ENCODE results near the gene GADD45G. TPM values are rescaled to one million over a fixed set of nuclear protein-coding genes. Genes with fewer than 3 reads are reported as not detected.
A peak's percentile ranks its signal among the peaks of the same experiment; 100 is the strongest.

Gene GADD45G, protein sequence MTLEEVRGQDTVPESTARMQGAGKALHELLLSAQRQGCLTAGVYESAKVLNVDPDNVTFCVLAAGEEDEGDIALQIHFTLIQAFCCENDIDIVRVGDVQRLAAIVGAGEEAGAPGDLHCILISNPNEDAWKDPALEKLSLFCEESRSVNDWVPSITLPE
- 1 to 10 TPM; 5.2 to 6.2 TPM for total RNA-seq

DNA sequence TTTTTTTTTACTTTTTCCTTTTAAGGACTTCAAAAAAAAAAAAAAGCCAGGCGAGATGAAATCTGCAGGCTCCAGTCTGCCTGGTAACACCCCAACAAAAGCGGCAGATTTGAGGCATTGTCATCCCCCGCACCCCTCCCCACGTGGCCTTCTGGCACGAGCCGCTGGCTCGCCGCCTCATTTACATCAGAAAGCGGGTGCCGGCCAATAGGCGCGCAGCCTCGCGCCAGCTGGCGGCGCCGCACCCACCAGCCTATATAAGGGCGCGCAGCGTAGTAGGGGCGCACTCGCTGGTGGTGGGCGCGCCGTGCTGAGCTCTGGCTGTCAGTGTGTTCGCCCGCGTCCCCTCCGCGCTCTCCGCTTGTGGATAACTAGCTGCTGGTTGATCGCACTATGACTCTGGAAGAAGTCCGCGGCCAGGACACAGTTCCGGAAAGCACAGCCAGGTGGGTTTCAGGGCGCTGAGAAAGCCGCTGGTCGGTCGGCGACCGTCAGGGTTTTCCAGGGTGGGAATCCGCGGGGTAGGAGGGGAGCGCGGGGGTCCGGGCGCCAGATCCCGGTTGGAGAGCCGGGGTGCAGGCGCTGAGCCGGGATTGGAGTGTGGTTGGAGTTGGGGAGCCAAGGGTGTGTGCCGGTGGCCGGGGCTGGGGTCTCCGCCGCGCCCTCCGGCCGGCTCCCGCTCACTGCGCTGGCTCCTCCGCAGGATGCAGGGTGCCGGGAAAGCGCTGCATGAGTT is at the start of gene GADD45G:
TSS of gene GADD45G (plus strand) at position 284 of the 736 bp plus-strand sequence. CDS start at position 394, 110 bp downstream.
- Mint-ChIP-seq H3K4me1 (peaks cover 33% of the 10 kb centered on the region), H3K4me3 (peak within 1 kb of the TSS; percentile 76), H3K27ac (peak within 1 kb of the TSS; percentile 89), H3K9me3 (no peaks in the 10 kb centered on the region), H3K36me3 (ENCODE audit: low read depth) (peaks cover 6% of the 10 kb centered on the region), H3K27me3 (peaks cover 50% of the 10 kb centered on the region)
- DNase-seq: peak; percentile 94
- CTCF ChIA-PET: interaction anchor here (0.6 to 6.8 kb wide), 5 partner anchors 8 to 496 kb away, joined by 3 to 82 read pairs (median 30); no protein-coding TSS in a partner anchor
- POLR2A ChIA-PET: interaction anchor here (0.6 to 2.1 kb wide), 3 partner anchors 52 to 319 kb away, joined by 3 to 16 read pairs (median 3); no protein-coding TSS in a partner anchor

- ChIA-PET POLR2A (no interaction called here), CTCF (interaction anchor here (1.4 to 2.3 kb wide), 4 partner anchors 10 to 236 kb away, joined by 3 to 6 read pairs (median 4); partner anchors contain the start of gene SECISBP2)
- no peak overlapping the region for H3K27ac Mint-ChIP-seq
- H3K9me3 Mint-ChIP-seq: no peaks in the 10 kb centered on the region
- H3K36me3 Mint-ChIP-seq (ENCODE audit: low read depth): no peaks in the 10 kb centered on the region
- H3K4me1 Mint-ChIP-seq: peaks cover 25% of the 10 kb centered on the region
- H3K4me3 Mint-ChIP-seq: no peak overlapping the region
- no peak for DNase-seq
- peaks cover 3% of the 10 kb centered on the region for H3K27me3 Mint-ChIP-seq
Measured at GRCh38 chr9:89555036-89555415, 49.8 kb upstream of the GADD45G start.

GRCh38 chr9:89555451-89556375 is 49.1 kb upstream of the GADD45G start:
- no peaks in the 10 kb centered on the region for H3K36me3 Mint-ChIP-seq (ENCODE audit: low read depth)
- no peak overlapping the region for H3K4me3 Mint-ChIP-seq
- ChIA-PET CTCF (interaction anchor here (0.7 to 2.3 kb wide), 8 partner anchors 9 to 237 kb away, joined by 3 to 6 read pairs (median 3); partner anchors contain the start of gene SECISBP2), POLR2A (no interaction called here)
- peaks cover 25% of the 10 kb centered on the region for H3K4me1 Mint-ChIP-seq
- no peak overlapping the region for H3K27ac Mint-ChIP-seq
- no peaks in the 10 kb centered on the region for H3K9me3 Mint-ChIP-seq
- no peak for DNase-seq
- H3K27me3 Mint-ChIP-seq: peaks cover 3% of the 10 kb centered on the region

GRCh38 chr9:89558196-89558899 is 46.5 kb upstream of the GADD45G start:
- Mint-ChIP-seq H3K4me3 (no peak overlapping the region), H3K27me3 (no peaks in the 10 kb centered on the region), H3K36me3 (ENCODE audit: low read depth) (no peaks in the 10 kb centered on the region), H3K27ac (no peak overlapping the region), H3K4me1 (peaks cover 25% of the 10 kb centered on the region), H3K9me3 (no peaks in the 10 kb centered on the region)
- ChIA-PET CTCF (interaction anchor here (0.8 to 2.3 kb wide), 3 partner anchors 9 to 111 kb away, joined by 3 to 13 read pairs (median 6); no protein-coding TSS in a partner anchor), POLR2A (no interaction called here)
- no peak for DNase-seq

GRCh38 chr9:89558948-89559347 is 45.9 kb upstream of the GADD45G start:
- ChIA-PET CTCF (interaction anchor here (0.8 to 2.3 kb wide), 2 partner anchors 9 to 112 kb away, joined by 3 to 13 read pairs; no protein-coding TSS in a partner anchor), POLR2A (no interaction called here)
- no peak for DNase-seq
- Mint-ChIP-seq H3K36me3 (ENCODE audit: low read depth) (no peaks in the 10 kb centered on the region), H3K4me3 (no peak overlapping the region), H3K4me1 (peaks cover 25% of the 10 kb centered on the region), H3K27me3 (no peaks in the 10 kb centered on the region), H3K9me3 (no peaks in the 10 kb centered on the region), H3K27ac (no peak overlapping the region)

DNA sequence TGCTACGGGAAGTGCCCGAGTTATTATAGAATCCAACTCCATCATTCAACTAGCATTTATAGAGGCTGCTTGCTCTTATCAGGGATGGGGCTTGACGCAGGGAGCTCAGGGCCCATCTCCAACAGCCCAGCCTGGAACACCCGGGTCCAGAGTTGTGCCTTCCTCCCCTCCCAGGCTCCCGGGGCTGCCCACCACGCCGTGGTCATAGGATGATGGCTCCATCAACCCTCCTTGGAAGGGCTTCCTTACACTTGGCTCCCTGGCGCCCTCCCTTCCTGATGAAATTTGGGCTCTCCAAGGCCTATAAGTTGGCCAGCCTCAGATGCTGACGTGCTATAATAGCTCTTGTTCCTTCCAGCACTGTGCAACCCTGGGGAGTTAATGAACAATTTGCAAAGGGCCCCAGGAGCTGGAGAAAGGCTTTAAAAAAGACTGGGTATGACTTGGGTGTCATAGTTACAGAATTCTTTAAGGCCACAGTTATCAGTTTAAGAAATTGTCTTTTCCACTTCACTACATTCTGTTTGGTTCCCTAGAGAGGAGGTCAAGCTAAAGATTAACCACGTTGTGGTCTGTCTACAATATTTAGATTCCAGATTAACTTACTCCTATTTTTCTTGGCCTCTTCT is 42.5 kb upstream of the GADD45G start:
- no peak overlapping the region for H3K4me3 Mint-ChIP-seq
- H3K36me3 Mint-ChIP-seq (ENCODE audit: low read depth): no peaks in the 10 kb centered on the region
- no peak for DNase-seq
- H3K9me3 Mint-ChIP-seq: no peaks in the 10 kb centered on the region
- peaks cover 3% of the 10 kb centered on the region for H3K27me3 Mint-ChIP-seq
- no peak overlapping the region for H3K27ac Mint-ChIP-seq
- peaks cover 10% of the 10 kb centered on the region for H3K4me1 Mint-ChIP-seq
- CTCF ChIA-PET: interaction anchor here (1.0 kb wide), 1 partner anchor 12 kb away, joined by 4 read pairs; no protein-coding TSS in a partner anchor
- POLR2A ChIA-PET: no interaction called here

GRCh38 chr9:89563571-89564345 is 41.1 kb upstream of the GADD45G start:
- no peak overlapping the region for H3K27ac Mint-ChIP-seq
- no peak for DNase-seq
- no peak overlapping the region for H3K4me3 Mint-ChIP-seq
- H3K9me3 Mint-ChIP-seq: peaks cover 6% of the 10 kb centered on the region
- no peaks in the 10 kb centered on the region for H3K4me1 Mint-ChIP-seq
- CTCF ChIA-PET: interaction anchor here (1.7 to 2.0 kb wide), 2 partner anchors 9 to 15 kb away, joined by 5 to 6 read pairs; no protein-coding TSS in a partner anchor
- H3K27me3 Mint-ChIP-seq: peaks cover 6% of the 10 kb centered on the region
- POLR2A ChIA-PET: no interaction called here
- no peaks in the 10 kb centered on the region for H3K36me3 Mint-ChIP-seq (ENCODE audit: low read depth)

- Mint-ChIP-seq H3K4me3 (no peak overlapping the region), H3K4me1 (no peaks in the 10 kb centered on the region)
- POLR2A ChIA-PET: no interaction called here
Measured at GRCh38 chr9:89564346-89564878, 40.4 kb upstream of the GADD45G start.

GRCh38 chr9:89567649-89568048 is 37.2 kb upstream of the GADD45G start:
- ChIA-PET CTCF (interaction anchor here (0.7 to 2.0 kb wide), 4 partner anchors 11 to 33 kb away, joined by 3 to 4 read pairs (median 3); no protein-coding TSS in a partner anchor), POLR2A (no interaction called here)
- Mint-ChIP-seq H3K27ac (no peak overlapping the region), H3K9me3 (peaks cover 6% of the 10 kb centered on the region), H3K36me3 (ENCODE audit: low read depth) (no peaks in the 10 kb centered on the region), H3K4me3 (no peak overlapping the region), H3K27me3 (peaks cover 23% of the 10 kb centered on the region), H3K4me1 (no peaks in the 10 kb centered on the region)
- no peak for DNase-seq

More at GRCh38 chr9:89564346-89564878, 40.4 kb upstream of the GADD45G start:
- CTCF ChIA-PET: interaction anchor here (0.5 to 2.0 kb wide), 5 partner anchors 9 to 1242 kb away, joined by 3 to 6 read pairs (median 4); no protein-coding TSS in a partner anchor
- peaks cover 6% of the 10 kb centered on the region for H3K9me3 Mint-ChIP-seq
- peaks cover 10% of the 10 kb centered on the region for H3K27me3 Mint-ChIP-seq
- H3K36me3 Mint-ChIP-seq (ENCODE audit: low read depth): no peaks in the 10 kb centered on the region
- H3K27ac Mint-ChIP-seq: no peak overlapping the region
- DNase-seq: no peak

GRCh38 chr9:89574309-89574708 is 30.5 kb upstream of the GADD45G start:
- Mint-ChIP-seq H3K27me3 (peaks cover 55% of the 10 kb centered on the region), H3K36me3 (ENCODE audit: low read depth) (no peaks in the 10 kb centered on the region)
- CTCF ChIA-PET: no interaction called here

GRCh38 chr9:89576404-89576839 is 28.4 kb upstream of the GADD45G start:
- peak; percentile 38 for DNase-seq
- H3K9me3 Mint-ChIP-seq: no peaks in the 10 kb centered on the region
- ChIA-PET POLR2A (no interaction called here), CTCF (interaction anchor here (0.6 to 2.6 kb wide), 9 partner anchors 11 to 411 kb away, joined by 3 to 7 read pairs (median 3); no protein-coding TSS in a partner anchor)
- H3K27me3 Mint-ChIP-seq: peaks cover 60% of the 10 kb centered on the region
- H3K36me3 Mint-ChIP-seq (ENCODE audit: low read depth): no peaks in the 10 kb centered on the region
- H3K4me1 Mint-ChIP-seq: peaks cover 26% of the 10 kb centered on the region
- no peak overlapping the region for H3K4me3 Mint-ChIP-seq
- H3K27ac Mint-ChIP-seq: no peak overlapping the region

More at GRCh38 chr9:89574309-89574708, 30.5 kb upstream of the GADD45G start:
- H3K27ac Mint-ChIP-seq: no peak overlapping the region
- H3K4me3 Mint-ChIP-seq: no peak overlapping the region
- DNase-seq: no peak
- peaks cover 13% of the 10 kb centered on the region for H3K4me1 Mint-ChIP-seq
- POLR2A ChIA-PET: no interaction called here
- no peaks in the 10 kb centered on the region for H3K9me3 Mint-ChIP-seq

Data from activated CD4-positive, alpha-beta T cell treated with anti-CD3 and anti-CD28 coated beads, Interleukin-2, amount 10 ng/mL, durations not matched to agents 7 days and 5 days (primary cell).